Measurements from ENCODE around the gene GSC2. TPM values are rescaled to one million over a fixed set of nuclear protein-coding genes. Genes with fewer than 3 reads are reported as not detected.

GSC2 gene
- total RNA-seq, 1 experiment from 2014 or later, result 0.44 TPM

- in situ Hi-C loops (cut with HindIII; ENCODE audit: low sequenced_read_pairs), result no loop called here
- DNase-seq (ENCODE audit: low spot score), result peak; percentile 21
Measured at GRCh38 chr22:19109198-19110063, 40.7 kb downstream of the GSC2 start.

GRCh38 chr22:19108807-19109197 is 41.3 kb downstream of the GSC2 start:
- DNase-seq (ENCODE audit: low spot score), result no peak
- in situ Hi-C loops (cut with HindIII; ENCODE audit: low sequenced_read_pairs), result no loop called here

GRCh38 chr22:19107730-19108074 is 42.4 kb downstream of the GSC2 start:
- in situ Hi-C loops (cut with HindIII; ENCODE audit: low sequenced_read_pairs), result no loop called here
- DNase-seq (ENCODE audit: low spot score), result no peak

- no peak for DNase-seq (ENCODE audit: low spot score)
- in situ Hi-C loops (cut with HindIII; ENCODE audit: low sequenced_read_pairs), result no loop called here
Measured at GRCh38 chr22:19106886-19107729, 43.0 kb downstream of the GSC2 start.

GRCh38 chr22:19105867-19106802 is 44.0 kb downstream of the GSC2 start:
- in situ Hi-C loops (cut with HindIII; ENCODE audit: low sequenced_read_pairs), result no loop called here
- DNase-seq (ENCODE audit: low spot score), result peak; percentile 66

- in situ Hi-C loops (cut with HindIII; ENCODE audit: low sequenced_read_pairs), result no loop called here
- DNase-seq (ENCODE audit: low spot score), result peak; percentile 63
Measured at GRCh38 chr22:19105456-19105855, 44.6 kb downstream of the GSC2 start.

GRCh38 chr22:19103880-19104821 is 45.9 kb downstream of the GSC2 start:
- in situ Hi-C loops (cut with HindIII; ENCODE audit: low sequenced_read_pairs), result no loop called here
- peak; percentile 63 for DNase-seq (ENCODE audit: low spot score)

GRCh38 chr22:19098157-19098556 is 51.9 kb downstream of the GSC2 start:
- DNase-seq (ENCODE audit: low spot score), result no peak
- in situ Hi-C loops (cut with HindIII; ENCODE audit: low sequenced_read_pairs), result no loop called here

- peak; percentile 95 for DNase-seq (ENCODE audit: low spot score)
- in situ Hi-C loops (cut with HindIII; ENCODE audit: low sequenced_read_pairs), result no loop called here
Measured at GRCh38 chr22:19097518-19097917, 52.6 kb downstream of the GSC2 start.

Other genes starting within 250 kb of the GSC2 start
- gene DGCR6, start 244.0 kb downstream of the GSC2 start, total RNA-seq (2014; rRNA removed; shearing (Covaris generic)), result 0.98 and 6.4 TPM in 2 replicates
- 0.98 and 3.2 TPM in 2 replicates for gene PRODH, start 214.0 kb downstream of the GSC2 start, total RNA-seq (2014; rRNA removed; shearing (Covaris generic))
- 56.6 and 59.9 TPM in 2 replicates for gene DGCR2, start 27.9 kb downstream of the GSC2 start, total RNA-seq (2014; rRNA removed; shearing (Covaris generic))
- not detected in 2 replicates for gene TSSK2, start 19.0 kb downstream of the GSC2 start, total RNA-seq (2014; rRNA removed; shearing (Covaris generic))
- gene ESS2, start 5.6 kb downstream of the GSC2 start, total RNA-seq (2014; rRNA removed; shearing (Covaris generic)), result 28.7 and 39.0 TPM in 2 replicates
- 154 and 198 TPM in 2 replicates for gene SLC25A1, start 28.4 kb upstream of the GSC2 start, total RNA-seq (2014; rRNA removed; shearing (Covaris generic))
- 4.9 and 9.4 TPM in 2 replicates for gene CLTCL1, start 141.4 kb upstream of the GSC2 start, total RNA-seq (2014; rRNA removed; shearing (Covaris generic))

Measured in G401 (cell line).